ENCODE measurements around the gene MAPK10.

The MAPK10 gene

GRCh38 chr4:86272669-86273068 lies 87.2 kb downstream of the MAPK10 start:
- DNase-seq (ENCODE audit: insufficient read length) = no peak
- FAIRE-seq = no peak
- TF ChIP-seq POLR2A (IDR thresholded peaks at IDR 0.05; ENCODE audit: low read depth, low read length) = no peak
- TF ChIP-seq TAF1 (IDR thresholded peaks at IDR 0.05; ENCODE audit: borderline replicate concordance, low read depth, low read length) = no peak
- no peak for TF ChIP-seq POLR2AphosphoS5 (IDR thresholded peaks at IDR 0.05; ENCODE audit: low read depth, low read length)

DNA sequence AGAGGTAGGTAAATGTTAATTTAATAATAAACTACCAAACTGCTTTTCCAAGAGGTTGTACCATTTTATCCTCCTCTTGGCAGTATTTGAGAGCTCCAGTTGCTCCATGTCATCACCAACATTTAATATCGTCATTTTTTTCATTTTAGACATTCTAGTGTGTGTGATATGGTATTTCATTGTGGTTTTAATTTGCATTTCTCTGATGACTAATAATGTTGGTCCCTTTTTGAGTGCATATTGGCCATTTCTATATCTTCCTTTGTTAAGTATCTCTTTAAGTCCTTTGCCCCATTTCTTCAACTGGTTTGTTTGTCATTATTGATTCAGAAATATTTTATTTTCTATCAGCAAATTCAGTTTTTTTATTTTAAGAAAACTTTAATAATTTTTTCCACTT lies 88.8 kb downstream of the MAPK10 start:
- TF ChIP-seq TAF1 (IDR thresholded peaks at IDR 0.05; ENCODE audit: borderline replicate concordance, low read depth, low read length) (no peak), POLR2AphosphoS5 (IDR thresholded peaks at IDR 0.05; ENCODE audit: low read depth, low read length) (no peak), POLR2A (IDR thresholded peaks at IDR 0.05; ENCODE audit: low read depth, low read length) (no peak)
- FAIRE-seq (no peak), DNase-seq (ENCODE audit: insufficient read length) (no peak)

- FAIRE-seq (no peak), DNase-seq (ENCODE audit: insufficient read length) (no peak)
- TF ChIP-seq TAF1 (IDR thresholded peaks at IDR 0.05; ENCODE audit: borderline replicate concordance, low read depth, low read length) = no peak
- TF ChIP-seq POLR2AphosphoS5 (IDR thresholded peaks at IDR 0.05; ENCODE audit: low read depth, low read length) = no peak
- no peak for TF ChIP-seq POLR2A (IDR thresholded peaks at IDR 0.05; ENCODE audit: low read depth, low read length)
Observed at GRCh38 chr4:86269354-86269753, 90.5 kb downstream of the MAPK10 start.

DNA sequence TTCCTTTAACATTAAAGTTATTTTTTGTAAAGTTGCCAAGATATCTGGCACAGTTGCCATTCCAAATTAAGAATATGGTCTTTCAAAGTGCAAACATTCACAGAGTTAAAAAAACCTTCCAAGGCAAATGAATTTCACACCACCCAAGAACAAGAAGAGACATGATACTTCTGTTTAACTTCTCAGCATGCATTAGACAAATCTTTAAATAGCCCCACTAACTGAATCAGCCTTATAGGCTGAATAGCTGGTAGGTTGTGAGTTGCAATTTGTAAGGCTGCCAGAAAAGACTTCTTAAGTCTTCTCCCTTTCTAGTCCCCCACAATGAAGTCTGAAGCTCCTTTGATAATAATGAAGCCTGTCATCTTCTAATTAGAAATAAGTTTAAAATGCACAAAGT lies 95.6 kb downstream of the MAPK10 start:
- FAIRE-seq = no peak
- TF ChIP-seq POLR2A (IDR thresholded peaks at IDR 0.05; ENCODE audit: low read depth, low read length) (no peak), TAF1 (IDR thresholded peaks at IDR 0.05; ENCODE audit: borderline replicate concordance, low read depth, low read length) (no peak), POLR2AphosphoS5 (IDR thresholded peaks at IDR 0.05; ENCODE audit: low read depth, low read length) (no peak)
- DNase-seq (ENCODE audit: insufficient read length) = no peak

DNA sequence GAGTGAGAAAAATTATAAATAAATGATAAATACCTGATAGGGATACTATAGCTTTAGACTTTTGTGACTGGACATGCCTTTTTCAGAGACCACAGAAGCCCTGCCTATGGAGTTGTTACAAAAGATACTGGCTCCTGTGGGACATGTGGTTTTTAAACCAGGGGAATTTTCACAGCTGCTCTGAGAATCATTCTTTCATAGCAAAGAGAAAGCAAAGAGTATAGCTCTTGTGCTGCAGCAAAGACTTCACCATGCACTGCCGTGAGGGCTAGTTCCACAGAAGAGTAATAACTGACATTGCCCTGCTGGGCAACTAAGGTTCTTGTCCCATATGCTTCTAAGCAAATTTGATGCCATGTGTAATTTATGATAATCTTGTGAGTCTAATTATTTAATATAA lies 98.2 kb downstream of the MAPK10 start:
- FAIRE-seq (no peak), DNase-seq (ENCODE audit: insufficient read length) (no peak)
- no peak for TF ChIP-seq TAF1 (IDR thresholded peaks at IDR 0.05; ENCODE audit: borderline replicate concordance, low read depth, low read length)
- no peak for TF ChIP-seq POLR2A (IDR thresholded peaks at IDR 0.05; ENCODE audit: low read depth, low read length)
- no peak for TF ChIP-seq POLR2AphosphoS5 (IDR thresholded peaks at IDR 0.05; ENCODE audit: low read depth, low read length)

DNA sequence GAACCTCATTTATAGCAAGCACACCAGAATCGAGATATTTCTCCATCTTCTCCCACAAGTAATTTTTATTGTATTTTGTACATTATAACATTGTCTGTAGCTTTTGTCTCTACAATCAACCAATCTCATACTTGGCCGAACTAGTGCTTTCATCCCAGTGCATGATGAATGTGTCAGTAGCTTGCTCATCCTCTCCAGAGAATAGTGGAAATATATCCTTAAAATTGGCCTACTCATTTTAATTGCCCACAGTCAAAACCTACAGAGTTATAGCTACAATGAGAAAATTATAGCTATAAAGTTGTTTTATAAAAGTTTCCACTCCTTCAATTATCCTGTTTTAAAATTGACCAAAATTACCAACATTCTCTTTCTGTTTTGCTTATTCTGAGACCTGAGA lies 103.8 kb downstream of the MAPK10 start:
- no peak for DNase-seq (ENCODE audit: insufficient read length)
- TF ChIP-seq TAF1 (IDR thresholded peaks at IDR 0.05; ENCODE audit: borderline replicate concordance, low read depth, low read length) (no peak), POLR2AphosphoS5 (IDR thresholded peaks at IDR 0.05; ENCODE audit: low read depth, low read length) (no peak), POLR2A (IDR thresholded peaks at IDR 0.05; ENCODE audit: low read depth, low read length) (no peak)
- FAIRE-seq = no peak

GRCh38 chr4:86250619-86251018 lies 109.2 kb downstream of the MAPK10 start:
- DNase-seq (ENCODE audit: insufficient read length) = no peak
- TF ChIP-seq TAF1 (IDR thresholded peaks at IDR 0.05; ENCODE audit: borderline replicate concordance, low read depth, low read length) = no peak
- TF ChIP-seq POLR2A (IDR thresholded peaks at IDR 0.05; ENCODE audit: low read depth, low read length) = no peak
- TF ChIP-seq POLR2AphosphoS5 (IDR thresholded peaks at IDR 0.05; ENCODE audit: low read depth, low read length) = no peak
- FAIRE-seq = no peak

- TF ChIP-seq TAF1 (IDR thresholded peaks at IDR 0.05; ENCODE audit: borderline replicate concordance, low read depth, low read length) (no peak), POLR2AphosphoS5 (IDR thresholded peaks at IDR 0.05; ENCODE audit: low read depth, low read length) (no peak), POLR2A (IDR thresholded peaks at IDR 0.05; ENCODE audit: low read depth, low read length) (no peak)
- FAIRE-seq = no peak
- no peak for DNase-seq (ENCODE audit: insufficient read length)
Observed at GRCh38 chr4:86250006-86250405, 109.8 kb downstream of the MAPK10 start.

DNA sequence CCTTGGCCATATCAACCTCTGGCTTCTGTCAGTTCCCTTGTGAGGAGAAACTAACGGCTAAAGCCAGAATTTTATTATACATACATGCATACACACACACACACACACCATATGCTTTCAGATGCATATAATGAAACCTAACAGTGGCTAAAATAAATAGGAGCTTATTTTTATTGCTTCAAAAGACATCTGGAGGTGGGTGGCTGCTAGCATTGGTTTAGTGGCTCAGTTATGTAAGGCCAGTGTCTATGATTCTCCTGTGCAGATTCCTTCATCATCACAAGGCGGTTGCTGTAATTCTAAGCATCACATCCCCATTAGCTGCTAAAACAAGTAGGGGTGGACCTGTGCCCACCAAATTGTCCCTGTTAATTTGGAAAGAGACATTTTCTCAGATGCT lies 110.8 kb downstream of the MAPK10 start:
- DNase-seq (ENCODE audit: insufficient read length) (no peak), FAIRE-seq (no peak)
- no peak for TF ChIP-seq TAF1 (IDR thresholded peaks at IDR 0.05; ENCODE audit: borderline replicate concordance, low read depth, low read length)
- TF ChIP-seq POLR2AphosphoS5 (IDR thresholded peaks at IDR 0.05; ENCODE audit: low read depth, low read length) = no peak
- no peak for TF ChIP-seq POLR2A (IDR thresholded peaks at IDR 0.05; ENCODE audit: low read depth, low read length)

- TF ChIP-seq POLR2AphosphoS5 (IDR thresholded peaks at IDR 0.05; ENCODE audit: low read depth, low read length) (no peak), POLR2A (IDR thresholded peaks at IDR 0.05; ENCODE audit: low read depth, low read length) (no peak), TAF1 (IDR thresholded peaks at IDR 0.05; ENCODE audit: borderline replicate concordance, low read depth, low read length) (no peak)
- DNase-seq (ENCODE audit: insufficient read length) (no peak), FAIRE-seq (no peak)
Observed at GRCh38 chr4:86247906-86248305, 111.9 kb downstream of the MAPK10 start.

- TF ChIP-seq POLR2A (IDR thresholded peaks at IDR 0.05; ENCODE audit: low read depth, low read length) (no peak), TAF1 (IDR thresholded peaks at IDR 0.05; ENCODE audit: borderline replicate concordance, low read depth, low read length) (no peak)
- no peak for DNase-seq (ENCODE audit: insufficient read length)
Observed at GRCh38 chr4:86247320-86247719, 112.5 kb downstream of the MAPK10 start.

GRCh38 chr4:86243750-86244149 lies 116.1 kb downstream of the MAPK10 start:
- TF ChIP-seq TAF1 (IDR thresholded peaks at IDR 0.05; ENCODE audit: borderline replicate concordance, low read depth, low read length) = no peak
- TF ChIP-seq POLR2AphosphoS5 (IDR thresholded peaks at IDR 0.05; ENCODE audit: low read depth, low read length) = no peak
- no peak for TF ChIP-seq POLR2A (IDR thresholded peaks at IDR 0.05; ENCODE audit: low read depth, low read length)
- no peak for FAIRE-seq
- DNase-seq (ENCODE audit: insufficient read length) = no peak

More at GRCh38 chr4:86247320-86247719, 112.5 kb downstream of the MAPK10 start:
- no peak for FAIRE-seq

DNA sequence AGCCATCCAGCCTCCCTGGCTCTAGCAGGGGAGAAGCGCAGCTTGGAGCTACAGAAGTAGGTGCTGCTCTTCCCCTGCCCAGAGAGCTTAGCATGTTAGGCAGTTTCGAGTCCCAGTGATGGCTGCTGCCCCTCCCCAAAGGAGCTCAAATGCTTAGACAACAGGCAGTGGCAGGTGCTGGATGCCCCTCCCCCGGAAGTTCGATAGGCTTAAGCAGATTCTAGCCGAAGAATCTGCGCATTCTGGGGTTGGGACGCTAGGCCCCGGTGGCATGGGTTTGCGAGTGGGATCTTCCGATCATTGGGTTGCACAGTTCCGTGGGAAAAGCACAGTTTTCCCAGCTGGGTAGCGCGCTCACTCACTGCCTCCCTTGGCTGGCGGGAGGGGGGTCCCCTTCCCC lies 117.2 kb downstream of the MAPK10 start:
- FAIRE-seq (no peak), DNase-seq (ENCODE audit: insufficient read length) (no peak)
- TF ChIP-seq POLR2AphosphoS5 (IDR thresholded peaks at IDR 0.05; ENCODE audit: low read depth, low read length) = no peak
- no peak for TF ChIP-seq POLR2A (IDR thresholded peaks at IDR 0.05; ENCODE audit: low read depth, low read length)

All from GM12892 (cell line).